WTC11 (cell line): ENCODE measurements around the gene ZBTB12.

ENCODE experiments used
- ATF2 ChIP-seq: sonication (generic); formaldehyde crosslinking; IDR thresholded peaks from 2 replicates; pipeline ENCODE4 v1.8.1; 2022; ENCODE audit warnings: low read depth, missing genetic modification reagents, borderline replicate concordance
- CREB1 ChIP-seq: sonication (generic); formaldehyde crosslinking; IDR thresholded peaks from 2 replicates; pipeline ENCODE4 v1.8.0; 2023; ENCODE audit warnings: mild to moderate bottlenecking, missing genetic modification reagents
- CTCF ChIP-seq: fragments of 200-600 bp; IDR thresholded peaks from 2 replicates; pipeline ENCODE4 v1.8.0; 2022; ENCODE audit warnings: antibody characterized with exemption
- EMX1 ChIP-seq: fragments of 250-450 bp; sonication (Bioruptor Pico); IDR thresholded peaks from 2 replicates; pipeline ENCODE4 v1.8.0; 2021; ENCODE audit warnings: mild to moderate bottlenecking
- ESRRA ChIP-seq: sonication (generic); formaldehyde crosslinking; IDR thresholded peaks from 2 replicates; pipeline ENCODE4 v1.8.1; 2022; ENCODE audit warnings: mild to moderate bottlenecking, missing genetic modification reagents, borderline replicate concordance
- MYBL2 ChIP-seq: sonication (generic); formaldehyde crosslinking; IDR thresholded peaks from 2 replicates; pipeline ENCODE4 v1.8.1; 2023; ENCODE audit warnings: mild to moderate bottlenecking, moderate library complexity, missing genetic modification reagents
- NFYB ChIP-seq: sonication (generic); formaldehyde crosslinking; conservative IDR thresholded peaks from 2 replicates; pipeline ENCODE4 v1.8.0; 2022; ENCODE audit warnings: low read depth, missing genetic modification reagents
- PREB ChIP-seq: sonication (generic); formaldehyde crosslinking; IDR thresholded peaks from 2 replicates; pipeline ENCODE4 v1.8.1; 2022; ENCODE audit warnings: mild to moderate bottlenecking, missing genetic modification reagents, moderate library complexity, borderline replicate concordance
- RELA ChIP-seq: sonication (generic); formaldehyde crosslinking; IDR thresholded peaks from 2 replicates; pipeline ENCODE4 v1.8.1; 2022; ENCODE audit warnings: missing genetic modification reagents, mild to moderate bottlenecking, borderline replicate concordance
- ZNF281 ChIP-seq: sonication (generic); formaldehyde crosslinking; IDR thresholded peaks from 2 replicates; pipeline ENCODE4 v1.8.0; 2023; ENCODE audit warnings: mild to moderate bottlenecking, missing genetic modification reagents

GRCh38 chr6:31899882-31900722 lies 1.8 kb downstream of the ZBTB12 start:
- no peak for TF ChIP-seq CTCF
- no peak for TF ChIP-seq EMX1
- no peak for TF ChIP-seq PREB (CRISPR knock-in tag)
- TF ChIP-seq ATF2 (CRISPR knock-in tag) = no peak
- no peak for TF ChIP-seq NFYB
- no peak for TF ChIP-seq MYBL2 (CRISPR knock-in tag)
- TF ChIP-seq ZNF281 (CRISPR knock-in tag) = no peak
- no peak for TF ChIP-seq CREB1 (CRISPR knock-in tag)
- TF ChIP-seq ESRRA = no peak
- no peak for TF ChIP-seq RELA (CRISPR knock-in tag)
